ENCODE measurements around the gene DGKD.

DGKD gene

DNA sequence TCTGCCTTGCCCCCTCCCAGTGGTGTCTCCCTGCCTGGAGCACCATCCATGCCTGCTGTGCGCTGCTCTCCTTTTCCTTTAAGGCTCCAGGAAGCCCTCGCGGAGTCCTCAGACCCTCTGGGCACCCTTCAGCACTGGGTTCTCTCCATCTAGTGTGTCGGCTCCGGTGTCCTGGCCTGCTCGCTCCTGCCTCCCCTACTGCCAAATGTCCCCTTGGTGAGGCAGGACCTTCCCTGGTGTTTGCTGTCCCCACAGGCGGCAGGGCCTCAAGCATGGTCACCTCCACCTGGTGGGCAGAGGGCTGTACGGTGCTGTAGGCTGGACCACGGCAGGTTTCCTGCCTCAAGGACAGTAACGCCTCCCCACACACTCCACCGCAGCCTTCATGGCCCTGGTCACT is 90.2 kb downstream of the DGKD start:
- no peak overlapping the region for H3K9ac ChIP-seq (ENCODE audit: low read length)
- no peak overlapping the region for H2BK5ac ChIP-seq (ENCODE audit: low read length)
- H3K18ac ChIP-seq (ENCODE audit: low read length) = no peak overlapping the region
- H3K27me3 ChIP-seq (ENCODE audit: insufficient read depth, low read length, poor library complexity) = no peaks in the 10 kb centered on the region
- no peaks in the 10 kb centered on the region for H3K79me2 ChIP-seq (ENCODE audit: control insufficient read depth, insufficient read depth, low read length)
- H2BK15ac ChIP-seq (replicated peaks; ENCODE audit: low read depth) = no peak overlapping the region
- no peak for DNase-seq
- no peak overlapping the region for H2AK5ac ChIP-seq (ENCODE audit: low read length)
- H2BK120ac ChIP-seq (ENCODE audit: low read depth, low read length) = no peak overlapping the region
- H3K23ac ChIP-seq (ENCODE audit: low read length) = no peak overlapping the region
- H3K79me1 ChIP-seq (ENCODE audit: low read length) = no peaks in the 10 kb centered on the region
- H3K27ac ChIP-seq (ENCODE audit: low read depth, low read length) = no peak overlapping the region
- peaks cover 2% of the 10 kb centered on the region for H3K4me1 ChIP-seq (ENCODE audit: control insufficient read depth, low read depth, low read length)
- no peak overlapping the region for H3K4me2 ChIP-seq (ENCODE audit: low read length)
- no CpG with 5 or more reads among the region's 11 CpGs for WGBS (ENCODE audit: extremely low coverage, insufficient coverage, low lambda C conversion rate)
- no peak overlapping the region for H3K4me3 ChIP-seq (ENCODE audit: low read length)
- H4K5ac ChIP-seq (ENCODE audit: low read length) = no peak overlapping the region
- H3K4ac ChIP-seq (ENCODE audit: low read depth, low read length) = no peak overlapping the region
- peaks cover 2% of the 10 kb centered on the region for H3K36me3 ChIP-seq (ENCODE audit: control insufficient read depth, insufficient read depth, low read length)
- no peak overlapping the region for H4K8ac ChIP-seq (ENCODE audit: low read depth, low read length)
- H3K56ac ChIP-seq (ENCODE audit: low read length) = no peak overlapping the region

DNA sequence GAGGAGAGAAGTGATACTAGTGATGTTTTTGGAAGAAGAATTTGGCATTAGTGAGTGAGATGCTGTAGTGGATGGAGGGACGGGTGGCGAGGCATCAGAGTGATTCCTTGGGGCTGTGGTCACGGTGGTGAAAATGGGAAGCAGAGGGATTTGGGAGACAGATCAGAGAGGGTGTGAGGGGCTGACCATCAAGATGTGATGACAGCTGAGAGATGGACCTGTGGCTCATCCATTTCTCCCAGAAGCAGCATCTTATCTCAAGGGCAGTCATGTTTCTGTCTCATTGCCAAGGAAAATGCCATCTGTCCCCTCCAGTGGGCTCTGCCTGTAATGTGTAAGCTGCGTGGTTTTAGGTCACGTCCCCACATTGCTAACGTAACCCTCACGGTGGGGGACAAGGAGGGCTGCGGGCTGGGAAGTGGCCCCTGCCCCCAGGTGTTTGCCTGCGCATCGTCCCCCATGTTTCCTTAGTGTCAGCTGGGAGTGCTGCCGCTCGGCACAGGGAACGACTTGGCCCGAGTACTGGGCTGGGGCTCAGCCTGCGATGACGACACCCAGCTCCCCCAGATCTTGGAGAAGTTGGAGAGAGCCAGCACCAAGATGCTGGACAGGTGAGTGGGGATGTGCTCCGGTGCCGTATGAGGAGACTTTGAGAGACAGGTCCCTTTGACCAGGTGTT is 91.0 kb downstream of the DGKD start:
- WGBS (ENCODE audit: extremely low coverage, insufficient coverage, low lambda C conversion rate) = no CpG with 5 or more reads among the region's 18 CpGs
- no peak for DNase-seq

DNA sequence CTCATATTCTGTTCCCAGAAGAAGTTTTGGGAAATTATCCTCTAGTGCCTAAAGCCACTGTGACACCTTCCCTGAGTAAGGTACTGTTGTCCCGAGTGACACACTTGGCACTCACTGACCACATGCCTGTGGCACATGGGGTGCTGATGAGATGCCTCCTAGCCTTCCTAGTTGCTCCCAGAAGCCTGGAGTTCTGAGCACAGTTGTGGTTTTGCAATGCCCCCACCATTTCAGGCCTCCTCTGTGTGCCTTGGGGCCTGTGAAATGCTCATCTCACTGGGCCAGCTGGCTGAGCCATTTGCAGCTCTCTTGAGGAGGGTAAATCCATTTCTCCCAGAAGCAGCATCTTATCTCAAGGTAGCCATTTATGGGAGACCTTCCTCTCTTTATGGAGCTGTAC is 91.8 kb downstream of the DGKD start:
- H3K79me2 ChIP-seq (ENCODE audit: control insufficient read depth, insufficient read depth, low read length) = no peaks in the 10 kb centered on the region
- H3K36me3 ChIP-seq (ENCODE audit: control insufficient read depth, insufficient read depth, low read length) = peaks cover 2% of the 10 kb centered on the region
- peaks cover 2% of the 10 kb centered on the region for H3K4me1 ChIP-seq (ENCODE audit: control insufficient read depth, low read depth, low read length)
- H4K8ac ChIP-seq (ENCODE audit: low read depth, low read length) = no peak overlapping the region
- H3K79me1 ChIP-seq (ENCODE audit: low read length) = no peaks in the 10 kb centered on the region
- no peak overlapping the region for H3K4ac ChIP-seq (ENCODE audit: low read depth, low read length)
- H3K18ac ChIP-seq (ENCODE audit: low read length) = no peak overlapping the region
- no peak overlapping the region for H4K5ac ChIP-seq (ENCODE audit: low read length)
- no peak overlapping the region for H2BK5ac ChIP-seq (ENCODE audit: low read length)
- no peak overlapping the region for H3K23ac ChIP-seq (ENCODE audit: low read length)
- H2BK15ac ChIP-seq (replicated peaks; ENCODE audit: low read depth) = no peak overlapping the region
- no peak overlapping the region for H2AK5ac ChIP-seq (ENCODE audit: low read length)
- no peak overlapping the region for H2BK120ac ChIP-seq (ENCODE audit: low read depth, low read length)
- no peaks in the 10 kb centered on the region for H3K27me3 ChIP-seq (ENCODE audit: insufficient read depth, low read length, poor library complexity)
- no peak overlapping the region for H3K4me2 ChIP-seq (ENCODE audit: low read length)
- H3K56ac ChIP-seq (ENCODE audit: low read length) = no peak overlapping the region
- no peak overlapping the region for H3K9ac ChIP-seq (ENCODE audit: low read length)
- H3K27ac ChIP-seq (ENCODE audit: low read depth, low read length) = no peak overlapping the region
- DNase-seq = no peak
- no peak overlapping the region for H3K4me3 ChIP-seq (ENCODE audit: low read length)
- WGBS (ENCODE audit: extremely low coverage, insufficient coverage, low lambda C conversion rate) = no CpG with 5 or more reads among the region's 1 CpG

More for the DNA sequence above, 91.0 kb downstream of the DGKD start:
- H3K79me2 ChIP-seq (ENCODE audit: control insufficient read depth, insufficient read depth, low read length) = no peaks in the 10 kb centered on the region
- peaks cover 2% of the 10 kb centered on the region for H3K4me1 ChIP-seq (ENCODE audit: control insufficient read depth, low read depth, low read length)
- H3K36me3 ChIP-seq (ENCODE audit: control insufficient read depth, insufficient read depth, low read length) = peaks cover 2% of the 10 kb centered on the region
- no peak overlapping the region for H2BK120ac ChIP-seq (ENCODE audit: low read depth, low read length)
- H4K5ac ChIP-seq (ENCODE audit: low read length) = no peak overlapping the region
- no peak overlapping the region for H3K4me3 ChIP-seq (ENCODE audit: low read length)
- H3K4ac ChIP-seq (ENCODE audit: low read depth, low read length) = no peak overlapping the region
- H4K8ac ChIP-seq (ENCODE audit: low read depth, low read length) = no peak overlapping the region
- no peaks in the 10 kb centered on the region for H3K27me3 ChIP-seq (ENCODE audit: insufficient read depth, low read length, poor library complexity)
- no peak overlapping the region for H3K18ac ChIP-seq (ENCODE audit: low read length)
- no peak overlapping the region for H3K9ac ChIP-seq (ENCODE audit: low read length)
- H2BK5ac ChIP-seq (ENCODE audit: low read length) = no peak overlapping the region
- no peak overlapping the region for H2BK15ac ChIP-seq (replicated peaks; ENCODE audit: low read depth)
- no peaks in the 10 kb centered on the region for H3K79me1 ChIP-seq (ENCODE audit: low read length)
- no peak overlapping the region for H3K23ac ChIP-seq (ENCODE audit: low read length)
- H2AK5ac ChIP-seq (ENCODE audit: low read length) = no peak overlapping the region
- H3K56ac ChIP-seq (ENCODE audit: low read length) = no peak overlapping the region
- H3K4me2 ChIP-seq (ENCODE audit: low read length) = no peak overlapping the region
- no peak overlapping the region for H3K27ac ChIP-seq (ENCODE audit: low read depth, low read length)

DNA sequence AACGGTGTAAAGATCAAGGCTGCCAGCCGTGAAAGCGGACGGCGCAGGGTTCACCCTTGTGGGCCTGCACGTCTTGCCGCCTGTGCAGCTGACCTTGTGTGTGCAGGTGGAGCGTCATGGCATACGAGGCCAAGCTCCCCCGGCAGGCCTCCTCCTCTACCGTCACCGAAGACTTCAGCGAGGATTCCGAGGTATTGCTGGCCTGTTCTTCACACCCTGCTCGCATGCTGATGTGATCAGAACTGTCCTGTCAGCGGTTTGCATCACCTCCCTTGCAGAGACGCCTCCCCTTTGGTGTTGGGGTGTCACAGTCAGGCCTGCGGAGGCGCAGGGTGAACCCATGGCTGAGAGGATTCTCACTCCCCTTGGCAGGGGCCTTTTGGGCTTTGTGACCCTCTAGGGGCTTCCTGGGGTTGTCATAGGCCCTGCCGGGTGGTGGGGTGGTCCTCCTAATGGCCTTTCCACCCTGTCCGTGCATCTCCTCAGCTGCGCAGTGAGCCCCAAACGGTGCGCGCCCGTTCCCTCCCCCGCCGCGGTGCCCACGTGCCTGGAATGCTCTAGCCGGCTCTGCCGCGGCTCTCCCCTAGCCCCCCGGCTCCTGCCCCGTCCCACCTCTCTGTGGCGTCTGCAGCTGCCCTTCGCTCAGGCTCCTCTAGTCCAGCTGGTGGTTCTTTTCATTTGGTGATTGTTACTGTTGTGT is 92.5 kb downstream of the DGKD start:
- no peak overlapping the region for H2AK5ac ChIP-seq (ENCODE audit: low read length)
- no peak overlapping the region for H3K18ac ChIP-seq (ENCODE audit: low read length)
- H3K4me3 ChIP-seq (ENCODE audit: low read length) = no peak overlapping the region
- no peak overlapping the region for H3K4ac ChIP-seq (ENCODE audit: low read depth, low read length)
- H2BK5ac ChIP-seq (ENCODE audit: low read length) = no peak overlapping the region
- no peaks in the 10 kb centered on the region for H3K27me3 ChIP-seq (ENCODE audit: insufficient read depth, low read length, poor library complexity)
- no peak overlapping the region for H3K23ac ChIP-seq (ENCODE audit: low read length)
- no peak overlapping the region for H3K4me2 ChIP-seq (ENCODE audit: low read length)
- H3K79me1 ChIP-seq (ENCODE audit: low read length) = no peaks in the 10 kb centered on the region
- H3K36me3 ChIP-seq (ENCODE audit: control insufficient read depth, insufficient read depth, low read length) = peaks cover 2% of the 10 kb centered on the region
- H4K5ac ChIP-seq (ENCODE audit: low read length) = no peak overlapping the region
- no peak overlapping the region for H3K27ac ChIP-seq (ENCODE audit: low read depth, low read length)
- peaks cover 2% of the 10 kb centered on the region for H3K4me1 ChIP-seq (ENCODE audit: control insufficient read depth, low read depth, low read length)
- no peak overlapping the region for H2BK120ac ChIP-seq (ENCODE audit: low read depth, low read length)
- no peak overlapping the region for H3K9ac ChIP-seq (ENCODE audit: low read length)
- DNase-seq = no peak
- no peak overlapping the region for H4K8ac ChIP-seq (ENCODE audit: low read depth, low read length)
- H3K56ac ChIP-seq (ENCODE audit: low read length) = no peak overlapping the region
- WGBS (ENCODE audit: extremely low coverage, insufficient coverage, low lambda C conversion rate) = no CpG with 5 or more reads among the region's 37 CpGs
- no peaks in the 10 kb centered on the region for H3K79me2 ChIP-seq (ENCODE audit: control insufficient read depth, insufficient read depth, low read length)
- no peak overlapping the region for H2BK15ac ChIP-seq (replicated peaks; ENCODE audit: low read depth)

DNA sequence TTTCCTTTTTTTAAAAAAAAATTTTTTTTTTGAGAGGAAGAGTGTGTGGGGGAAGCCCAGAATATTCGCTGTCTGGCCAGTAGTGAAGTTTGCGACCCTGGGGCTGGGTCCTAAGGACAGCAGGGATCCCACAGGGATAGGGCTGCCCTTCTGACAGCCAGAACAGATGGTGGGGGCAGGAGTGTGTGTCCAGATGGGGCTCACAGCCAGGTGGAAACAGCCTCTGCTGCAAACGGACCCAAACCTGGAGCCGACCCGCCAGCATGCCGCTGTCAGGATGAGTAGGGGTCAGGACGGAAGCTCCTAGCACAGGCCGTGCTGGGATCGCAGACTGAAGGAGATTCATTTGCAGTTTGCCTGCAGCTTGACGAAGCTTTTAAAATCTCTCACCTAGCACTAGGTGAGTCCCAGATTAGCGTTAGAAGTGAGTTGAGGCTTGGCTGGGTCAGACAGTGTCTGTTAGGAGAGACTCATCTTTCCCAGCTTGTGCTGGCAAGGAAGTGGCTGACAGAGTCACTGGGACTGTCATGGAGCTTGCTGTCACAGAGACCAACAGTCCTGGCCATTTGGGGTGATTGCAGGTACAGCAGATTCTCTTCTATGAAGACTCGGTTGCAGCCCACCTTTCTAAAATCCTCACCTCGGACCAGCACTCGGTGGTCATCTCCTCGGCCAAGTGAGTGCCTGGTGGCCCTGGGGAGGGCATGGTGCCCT is 93.4 kb downstream of the DGKD start:
- Histone ChIP-seq H4K8ac (ENCODE audit: low read depth, low read length) (no peak overlapping the region), H3K56ac (ENCODE audit: low read length) (no peak overlapping the region), H3K4me3 (ENCODE audit: low read length) (no peak overlapping the region), H3K4me2 (ENCODE audit: low read length) (no peak overlapping the region), H3K4me1 (ENCODE audit: control insufficient read depth, low read depth, low read length) (peaks cover 2% of the 10 kb centered on the region), H3K4ac (ENCODE audit: low read depth, low read length) (no peak overlapping the region), H3K9ac (ENCODE audit: low read length) (no peak overlapping the region), H2BK5ac (ENCODE audit: low read length) (no peak overlapping the region), H2BK15ac (replicated peaks; ENCODE audit: low read depth) (no peak overlapping the region), H3K79me2 (ENCODE audit: control insufficient read depth, insufficient read depth, low read length) (no peaks in the 10 kb centered on the region), H4K5ac (ENCODE audit: low read length) (no peak overlapping the region), H3K23ac (ENCODE audit: low read length) (no peak overlapping the region), H3K79me1 (ENCODE audit: low read length) (no peaks in the 10 kb centered on the region), H3K27ac (ENCODE audit: low read depth, low read length) (no peak overlapping the region), H3K18ac (ENCODE audit: low read length) (no peak overlapping the region), H3K27me3 (ENCODE audit: insufficient read depth, low read length, poor library complexity) (no peaks in the 10 kb centered on the region), H3K36me3 (ENCODE audit: control insufficient read depth, insufficient read depth, low read length) (peaks cover 2% of the 10 kb centered on the region), H2AK5ac (ENCODE audit: low read length) (no peak overlapping the region), H2BK120ac (ENCODE audit: low read depth, low read length) (no peak overlapping the region)
- no CpG with 5 or more reads among the region's 15 CpGs for WGBS (ENCODE audit: extremely low coverage, insufficient coverage, low lambda C conversion rate)
- DNase-seq = no peak

Data from mesendoderm (in vitro differentiated cells).